ENCODE results near the gene GMDS. TPM values are rescaled to one million over a fixed set of nuclear protein-coding genes. Genes with fewer than 3 reads are reported as not detected.

The GMDS gene
- total and polyA plus RNA-seq, 2 donors (not counting 1 experiment from before 2014, with no cell fraction given): 11.5 to 16.4 TPM

- ATAC-seq (ENCODE audit: low read depth) (no peak), DNase-seq (no peak)
- ChIA-PET POLR2A (no interaction called here), CTCF (no interaction called here)
- Histone ChIP-seq H3K79me2 (ENCODE audit: control insufficient read depth, insufficient read depth, low read length) (no peaks in the 10 kb centered on the region), H3K4me1 (ENCODE audit: control insufficient read depth in 2 of 2, insufficient read depth in 2 of 2, low read length in 2 of 2) (peaks cover 10 to 14% of the 10 kb centered on the region in 2 donors), H3K36me3 (replicated peaks in 1 of 2; ENCODE audit: control extremely low read depth in 1 of 2, control insufficient read depth in 1 of 2, extremely low read depth in 1 of 2, insufficient read depth in 2 of 2, low read length in 1 of 2) (no peaks in the 10 kb centered on the region), H3K4me2 (replicated peaks; ENCODE audit: low read depth, low read length, poor library complexity, severe bottlenecking) (no peak overlapping the region), H2AFZ (ENCODE audit: insufficient read depth, low read depth, low read length, poor library complexity, severe bottlenecking) (no peak overlapping the region), H4K20me1 (ENCODE audit: control insufficient read depth, insufficient read depth, low read length, poor library complexity, severe bottlenecking) (no peaks in the 10 kb centered on the region), H3K27me3 (replicated peaks in 1 of 4; ENCODE audit: control extremely low read depth in 1 of 4, control insufficient read depth in 3 of 4, insufficient read depth in 4 of 4, low read length in 3 of 4) (no peaks in the 10 kb centered on the region), H3K27ac (ENCODE audit: low read length in 2 of 2) (no peak overlapping the region), H3K4me3 (ENCODE audit: control extremely low read depth in 1 of 5, extremely low read depth in 1 of 5, insufficient read depth in 1 of 5, low read depth in 2 of 5, low read length in 4 of 5) (no peak overlapping the region), H3K9me3 (ENCODE audit: control extremely low read depth in 1 of 3, control insufficient read depth in 2 of 3, insufficient read depth in 1 of 3, low read length in 2 of 3) (no peaks in the 10 kb centered on the region), H3K9ac (ENCODE audit: low read length) (no peak overlapping the region)
- intact Hi-C loops (cut with micrococcal nuclease): no loop called here
- Mint-ChIP-seq H3K27ac (no peak overlapping the region), H3K4me3 (no peak overlapping the region), H3K27me3 (no peaks in the 10 kb centered on the region), H3K4me1 (peaks cover 4% of the 10 kb centered on the region), H3K9me3 (ENCODE audit: insufficient read depth) (no peaks in the 10 kb centered on the region)
- WGBS (ENCODE audit: insufficient coverage): 97% methylated on average over 9 of the region's 9 CpGs
- no peak for TF ChIP-seq EZH2 (IDR thresholded peaks at IDR 0.05; ENCODE audit: borderline replicate concordance, insufficient read depth, low read depth, low read length, poor library complexity, severe bottlenecking)
- TF ChIP-seq, protein P1, sequence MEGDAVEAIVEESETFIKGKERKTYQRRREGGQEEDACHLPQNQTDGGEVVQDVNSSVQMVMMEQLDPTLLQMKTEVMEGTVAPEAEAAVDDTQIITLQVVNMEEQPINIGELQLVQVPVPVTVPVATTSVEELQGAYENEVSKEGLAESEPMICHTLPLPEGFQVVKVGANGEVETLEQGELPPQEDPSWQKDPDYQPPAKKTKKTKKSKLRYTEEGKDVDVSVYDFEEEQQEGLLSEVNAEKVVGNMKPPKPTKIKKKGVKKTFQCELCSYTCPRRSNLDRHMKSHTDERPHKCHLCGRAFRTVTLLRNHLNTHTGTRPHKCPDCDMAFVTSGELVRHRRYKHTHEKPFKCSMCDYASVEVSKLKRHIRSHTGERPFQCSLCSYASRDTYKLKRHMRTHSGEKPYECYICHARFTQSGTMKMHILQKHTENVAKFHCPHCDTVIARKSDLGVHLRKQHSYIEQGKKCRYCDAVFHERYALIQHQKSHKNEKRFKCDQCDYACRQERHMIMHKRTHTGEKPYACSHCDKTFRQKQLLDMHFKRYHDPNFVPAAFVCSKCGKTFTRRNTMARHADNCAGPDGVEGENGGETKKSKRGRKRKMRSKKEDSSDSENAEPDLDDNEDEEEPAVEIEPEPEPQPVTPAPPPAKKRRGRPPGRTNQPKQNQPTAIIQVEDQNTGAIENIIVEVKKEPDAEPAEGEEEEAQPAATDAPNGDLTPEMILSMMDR (IDR thresholded peaks at IDR 0.05): no peak
Measured at GRCh38 chr6:1744543-1744942, 500.9 kb downstream of the GMDS start.

- Histone ChIP-seq H3K36me3 (replicated peaks in 1 of 2; ENCODE audit: control extremely low read depth in 1 of 2, control insufficient read depth in 1 of 2, extremely low read depth in 1 of 2, insufficient read depth in 2 of 2, low read length in 1 of 2) (no peaks in the 10 kb centered on the region), H3K79me2 (ENCODE audit: control insufficient read depth, insufficient read depth, low read length) (no peaks in the 10 kb centered on the region), H3K27me3 (replicated peaks in 1 of 4; ENCODE audit: control extremely low read depth in 1 of 4, control insufficient read depth in 3 of 4, insufficient read depth in 4 of 4, low read length in 3 of 4) (no peaks in the 10 kb centered on the region), H3K4me1 (ENCODE audit: control insufficient read depth in 2 of 2, insufficient read depth in 2 of 2, low read length in 2 of 2) (peaks cover 22 to 26% of the 10 kb centered on the region in 2 donors), H2AFZ (ENCODE audit: insufficient read depth, low read depth, low read length, poor library complexity, severe bottlenecking) (no peak overlapping the region), H3K9me3 (ENCODE audit: control extremely low read depth in 1 of 3, control insufficient read depth in 2 of 3, insufficient read depth in 1 of 3, low read length in 2 of 3) (no peaks in the 10 kb centered on the region), H3K27ac (ENCODE audit: low read length in 2 of 2) (no peak overlapping the region), H3K4me2 (replicated peaks; ENCODE audit: low read depth, low read length, poor library complexity, severe bottlenecking) (peak overlapping the region; percentile 59), H3K9ac (ENCODE audit: low read length) (peak overlapping the region; percentile 13), H3K4me3 (ENCODE audit: control extremely low read depth in 1 of 5, extremely low read depth in 1 of 5, insufficient read depth in 1 of 5, low read depth in 2 of 5, low read length in 4 of 5) (no peak overlapping the region), H4K20me1 (ENCODE audit: control insufficient read depth, insufficient read depth, low read length, poor library complexity, severe bottlenecking) (no peaks in the 10 kb centered on the region)
- Mint-ChIP-seq H3K27me3 (no peaks in the 10 kb centered on the region), H3K27ac (no peak overlapping the region), H3K4me1 (peaks cover 4% of the 10 kb centered on the region), H3K4me3 (peak overlapping the region; percentile 20), H3K9me3 (ENCODE audit: insufficient read depth) (no peaks in the 10 kb centered on the region)
- intact Hi-C loops (cut with micrococcal nuclease): loop anchor here (10.0 kb wide), 1 partner anchor 115 kb away; no protein-coding TSS in a partner anchor
- DNase-seq (peak; percentile 77), ATAC-seq (ENCODE audit: low read depth) (peak; percentile 71)
- TF ChIP-seq EZH2 (IDR thresholded peaks at IDR 0.05; ENCODE audit: borderline replicate concordance, insufficient read depth, low read depth, low read length, poor library complexity, severe bottlenecking): no peak
- TF ChIP-seq, protein P1 (IDR thresholded peaks at IDR 0.05): no peak
- POLR2A ChIA-PET: no interaction called here
- no CpG with 5 or more reads among the region's 2 CpGs for WGBS (ENCODE audit: insufficient coverage)
- CTCF ChIA-PET: no interaction called here
Measured at GRCh38 chr6:1739680-1740079, 505.7 kb downstream of the GMDS start.
